ENCODE data around the gene AGAP1. TPM values are rescaled to one million over a fixed set of nuclear protein-coding genes. Genes with fewer than 3 reads are reported as not detected.

AGAP1 gene
- total RNA-seq, 3 donors from 2014 or later (not counting 1 experiment from before 2014, with no cell fraction given), result 42.0 to 56.4 (median 45.7) TPM

- Mint-ChIP-seq H3K4me3 (no peak overlapping the region), H3K4me1 (peaks cover 4 to 5% of the 10 kb centered on the region in 2 donors), H3K27ac (no peak overlapping the region), H3K27me3 (ENCODE audit: low read depth in 2 of 2) (no peaks in the 10 kb centered on the region), H3K9me3 (no peaks in the 10 kb centered on the region), H3K36me3 (no peaks in the 10 kb centered on the region)
- Histone ChIP-seq H3K9me3 (ENCODE audit: control insufficient read depth, insufficient read depth, low read length) (no peaks in the 10 kb centered on the region), H3K4me3 (ENCODE audit: low read length) (no peak overlapping the region), H3K36me3 (ENCODE audit: control insufficient read depth, insufficient read depth, low read length) (no peaks in the 10 kb centered on the region), H3K27me3 (ENCODE audit: control insufficient read depth, insufficient read depth, low read length) (no peaks in the 10 kb centered on the region), H3K4me1 (ENCODE audit: control insufficient read depth, insufficient read depth, low read length) (no peaks in the 10 kb centered on the region), H3K27ac (ENCODE audit: low read length) (no peak overlapping the region)
- TF ChIP-seq CTCF (IDR thresholded peaks at IDR 0.05), result no peak
- no peak for ATAC-seq
- intact Hi-C loops (cut with micrococcal nuclease), result loop anchor here (5.0 kb wide), 1 partner anchor 1307 kb away; no protein-coding TSS in a partner anchor
- DNase-seq, result no peak
- 95% methylated on average over 30 of the region's 30 CpGs for WGBS (ENCODE audit: insufficient coverage)
These were observed 271.5 kb downstream of the AGAP1 start for GRCh38 chr2:235765181-235765820.

GRCh38 chr2:235766278-235766677, 272.4 kb downstream of the AGAP1 start:
- Mint-ChIP-seq H3K4me1 (peaks cover 4 to 5% of the 10 kb centered on the region in 2 donors), H3K4me3 (no peak overlapping the region), H3K27me3 (ENCODE audit: low read depth in 2 of 2) (no peaks in the 10 kb centered on the region), H3K9me3 (no peaks in the 10 kb centered on the region), H3K27ac (no peak overlapping the region), H3K36me3 (no peaks in the 10 kb centered on the region)
- no peaks in the 10 kb centered on the region for H3K9me3 ChIP-seq (ENCODE audit: control insufficient read depth, insufficient read depth, low read length)
- no peaks in the 10 kb centered on the region for H3K36me3 ChIP-seq (ENCODE audit: control insufficient read depth, insufficient read depth, low read length)
- DNase-seq (peak in 1 of 2 donors; percentile 72), ATAC-seq (peak; percentile 49 to 86 (median 62))
- intact Hi-C loops (cut with micrococcal nuclease), result loop anchor here (1.0 to 5.0 kb wide), 2 partner anchors 415 to 1306 kb away; no protein-coding TSS in a partner anchor
- WGBS (ENCODE audit: insufficient coverage), result 5% methylated on average over 7 of the region's 7 CpGs
- no peak overlapping the region for H3K27ac ChIP-seq (ENCODE audit: low read length)
- H3K4me3 ChIP-seq (ENCODE audit: low read length), result no peak overlapping the region
- H3K4me1 ChIP-seq (ENCODE audit: control insufficient read depth, insufficient read depth, low read length), result no peaks in the 10 kb centered on the region
- no peaks in the 10 kb centered on the region for H3K27me3 ChIP-seq (ENCODE audit: control insufficient read depth, insufficient read depth, low read length)
- peak; percentile 97 for TF ChIP-seq CTCF (IDR thresholded peaks at IDR 0.05)

- Histone ChIP-seq H3K27me3 (ENCODE audit: control insufficient read depth, insufficient read depth, low read length) (no peaks in the 10 kb centered on the region), H3K4me3 (ENCODE audit: low read length) (no peak overlapping the region), H3K9me3 (ENCODE audit: control insufficient read depth, insufficient read depth, low read length) (no peaks in the 10 kb centered on the region), H3K36me3 (ENCODE audit: control insufficient read depth, insufficient read depth, low read length) (no peaks in the 10 kb centered on the region), H3K4me1 (ENCODE audit: control insufficient read depth, insufficient read depth, low read length) (no peaks in the 10 kb centered on the region), H3K27ac (ENCODE audit: low read length) (no peak overlapping the region)
- H3K36me3 Mint-ChIP-seq, result no peaks in the 10 kb centered on the region
- no peak for TF ChIP-seq CTCF (IDR thresholded peaks at IDR 0.05)
- WGBS (ENCODE audit: insufficient coverage), result 88% methylated on average over 12 of the region's 13 CpGs
- DNase-seq (no peak), ATAC-seq (no peak)
- H3K4me3 Mint-ChIP-seq, result no peak overlapping the region
- intact Hi-C loops (cut with micrococcal nuclease), result loop anchor here (5.0 kb wide), 1 partner anchor 1304 kb away; no protein-coding TSS in a partner anchor
- H3K27me3 Mint-ChIP-seq (ENCODE audit: low read depth in 2 of 2), result no peaks in the 10 kb centered on the region
- peaks cover 4 to 10% of the 10 kb centered on the region in 2 donors for H3K4me1 Mint-ChIP-seq
- H3K27ac Mint-ChIP-seq, result no peak overlapping the region
- no peaks in the 10 kb centered on the region for H3K9me3 Mint-ChIP-seq
These were observed 274.8 kb downstream of the AGAP1 start for GRCh38 chr2:235768606-235769005.

Data from natural killer cell (primary cell).